Keratinocyte (primary cell): ENCODE results near the gene BLMH.

Experiments used
- EZH2 ChIP-seq: IDR thresholded peaks from one replicate; pipeline ENCODE4 v1.6.1; 2012; ENCODE audit warnings: inconsistent platforms, mild to moderate bottlenecking, low read length, moderate library complexity
- TF ChIP-seq, protein P1 (sequence below), 3 experiments: IDR thresholded peaks in 1 of 3; conservative IDR thresholded peaks in 1 of 3; optimal IDR thresholded peaks in 1 of 3; 2 replicates in 2 of 3; 3 replicates in 1 of 3; pipeline versions ENCODE3 to v1.5.1; 2011; ENCODE audit warnings: low read length in 3 of 3, mild to moderate bottlenecking in 3 of 3, moderate library complexity in 2 of 3, control low read depth in 1 of 3, inconsistent platforms in 1 of 3; ENCODE audit not compliant: insufficient read depth in 2 of 3; ENCODE audit errors: extremely low read depth in 1 of 3

DNA sequence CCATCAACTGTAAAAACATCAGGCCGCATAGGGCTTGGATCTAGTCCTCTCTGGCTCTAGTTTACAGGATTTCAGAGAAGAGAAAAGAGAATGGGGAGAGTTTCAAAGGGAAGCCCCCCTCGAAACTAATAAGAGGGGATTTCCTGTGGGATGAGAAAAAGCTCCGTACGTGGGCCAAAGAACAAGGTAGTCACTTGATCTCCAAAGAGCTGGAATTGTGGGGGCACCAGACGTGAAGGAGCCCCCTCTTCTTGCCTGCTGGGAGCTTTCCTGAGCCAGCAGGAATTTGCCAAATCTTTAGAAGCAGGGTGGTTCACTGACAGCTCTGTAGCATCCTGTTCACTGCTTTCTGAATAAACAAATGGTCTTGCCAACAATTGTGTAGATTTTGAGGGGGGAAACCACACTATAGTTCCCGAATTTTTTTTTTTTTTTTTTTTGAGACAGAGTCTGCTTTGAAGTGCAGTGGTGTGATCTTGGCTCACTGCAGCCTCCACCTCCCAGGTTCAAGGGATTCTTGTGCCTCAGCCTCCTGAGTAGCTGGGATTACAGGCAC is 49.1 kb upstream of the BLMH start:
- no peak for TF ChIP-seq EZH2
- TF ChIP-seq, protein P1, sequence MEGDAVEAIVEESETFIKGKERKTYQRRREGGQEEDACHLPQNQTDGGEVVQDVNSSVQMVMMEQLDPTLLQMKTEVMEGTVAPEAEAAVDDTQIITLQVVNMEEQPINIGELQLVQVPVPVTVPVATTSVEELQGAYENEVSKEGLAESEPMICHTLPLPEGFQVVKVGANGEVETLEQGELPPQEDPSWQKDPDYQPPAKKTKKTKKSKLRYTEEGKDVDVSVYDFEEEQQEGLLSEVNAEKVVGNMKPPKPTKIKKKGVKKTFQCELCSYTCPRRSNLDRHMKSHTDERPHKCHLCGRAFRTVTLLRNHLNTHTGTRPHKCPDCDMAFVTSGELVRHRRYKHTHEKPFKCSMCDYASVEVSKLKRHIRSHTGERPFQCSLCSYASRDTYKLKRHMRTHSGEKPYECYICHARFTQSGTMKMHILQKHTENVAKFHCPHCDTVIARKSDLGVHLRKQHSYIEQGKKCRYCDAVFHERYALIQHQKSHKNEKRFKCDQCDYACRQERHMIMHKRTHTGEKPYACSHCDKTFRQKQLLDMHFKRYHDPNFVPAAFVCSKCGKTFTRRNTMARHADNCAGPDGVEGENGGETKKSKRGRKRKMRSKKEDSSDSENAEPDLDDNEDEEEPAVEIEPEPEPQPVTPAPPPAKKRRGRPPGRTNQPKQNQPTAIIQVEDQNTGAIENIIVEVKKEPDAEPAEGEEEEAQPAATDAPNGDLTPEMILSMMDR (optimal IDR thresholded peaks at IDR 0.05 in 1 of 3, IDR thresholded peaks at IDR 0.05 in 1 of 3, conservative IDR thresholded peaks at IDR 0.05 in 1 of 3; ENCODE audit: extremely low read depth in 1 of 3, insufficient read depth in 2 of 3, low read length in 3 of 3) = no peak
